GM23248 (cell line): ENCODE data around the gene SMPX.

Experiments
- EZH2 ChIP-seq: fragments of 200-600 bp; sonication (generic); IDR thresholded peaks from 2 replicates; pipeline ENCODE4 v1.6.1; 2018; ENCODE audit warnings: antibody characterized with exemption, mild to moderate bottlenecking; ENCODE audit not compliant: insufficient read depth, poor library complexity, severe bottlenecking
- EZH2phosphoT487 ChIP-seq: fragments of 200-600 bp; sonication (generic); IDR thresholded peaks from 2 replicates; pipeline ENCODE4 v1.6.1; 2018; ENCODE audit warnings: antibody characterized with exemption, moderate library complexity, mild to moderate bottlenecking, low read depth; ENCODE audit not compliant: insufficient read depth

DNA sequence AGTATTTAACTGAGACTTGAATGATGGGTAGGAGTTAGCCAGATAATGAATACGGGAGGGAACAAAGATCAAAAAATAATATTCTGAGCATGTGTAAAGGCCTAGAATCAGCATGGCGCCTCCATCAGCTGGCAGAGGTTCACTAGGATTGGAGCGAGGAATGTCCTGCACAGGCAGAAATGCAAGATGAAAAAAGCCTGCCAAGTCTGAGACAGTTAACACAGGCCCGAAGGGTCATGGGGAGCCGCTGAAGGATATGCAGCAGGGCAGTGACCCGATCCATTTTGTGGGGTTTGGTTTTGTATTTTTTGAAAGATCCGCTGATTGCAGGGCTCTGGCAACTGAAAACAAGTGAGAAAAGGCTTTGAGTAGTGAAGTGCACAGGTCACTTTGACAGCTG lies 40.1 kb downstream of the SMPX start:
- no peak for TF ChIP-seq EZH2phosphoT487
- no peak for TF ChIP-seq EZH2
